A549 (cell line): Measurements from ENCODE around the gene CCL4L2. TPM values are rescaled to one million over a fixed set of nuclear protein-coding genes. Genes with fewer than 3 reads are reported as not detected.

Source experiments
- ATAC-seq, 2 experiments: fragments of 200-7000 bp in 1 of 2; fragments of >200 bp in 1 of 2; cut with Nextera tagmentation in 1 of 2; cut with Tn5 transposase in 1 of 2; 3 replicates each; pipeline versions ENCODE4 v1.8.0 to v1.9.1; 2018 to 2020; ENCODE audit warnings: mild to moderate bottlenecking in 1 of 2, moderate library complexity in 1 of 2
- CTCF ChIA-PET: fragments of 300-600 bp; sonication (Branson Sonifier 250); formaldehyde crosslinking; extraction: SDS; loops from one replicate; lab custom pipeline; 2021; ENCODE audit warnings: antibody characterized with exemption, inconsistent platforms; lab: Yijun Ruan, JAX
- POLR2A ChIA-PET: fragments of 350-600 bp; formaldehyde crosslinking; extraction: SDS; loops from one replicate; lab custom pipeline; 2021; ENCODE audit warnings: antibody characterized with exemption, inconsistent platforms; lab: Yijun Ruan, JAX
- DNase-seq, 2 experiments: peaks; one replicate each; pipeline versions ENCODE4 v3.0.0 to v3.0.0-alpha.2; 2011 to 2016; ENCODE audit warnings: low read depth in 1 of 2, low spot score in 1 of 2
- FAIRE-seq: peaks from 2 replicates; lab custom pipeline; 2011; peaks lifted over from hg19 to GRCh38; lab: Jason Lieb, UNC
- H3K27ac ChIP-seq, 2 experiments: fragments of >200 bp; sonication (Bioruptor Twin); formaldehyde crosslinking; 3 replicates each; pipeline ENCODE4 v1.5.1; 2016 to 2017
- H3K4me1 ChIP-seq: fragments of >200 bp; sonication (Bioruptor Twin); formaldehyde crosslinking; 3 replicates; pipeline ENCODE4 v1.6.1; 2016
- H3K4me2 ChIP-seq: fragments of >200 bp; sonication (Bioruptor Twin); formaldehyde crosslinking; 3 replicates; pipeline ENCODE4 v1.6.1; 2016
- H3K4me3 ChIP-seq: fragments of >200 bp; sonication (Bioruptor Twin); formaldehyde crosslinking; 3 replicates; pipeline ENCODE4 v1.5.1; 2016
- H3K9me3 ChIP-seq: fragments of >200 bp; sonication (Bioruptor Twin); formaldehyde crosslinking; 3 replicates; pipeline ENCODE4 v1.6.1; 2016
- CBX8 ChIP-seq: fragments of 200-600 bp; sonication (generic); IDR thresholded peaks from 2 replicates; pipeline ENCODE4 v1.6.1; 2016
- CHD2 ChIP-seq: fragments of 150-350 bp; IDR thresholded peaks from 2 replicates; pipeline ENCODE4 v1.6.1; 2014; ENCODE audit warnings: low read length; ENCODE audit not compliant: partially characterized antibody
- EHMT2 ChIP-seq: fragments of 200-600 bp; sonication (generic); IDR thresholded peaks from 2 replicates; pipeline ENCODE4 v1.6.1; 2016; ENCODE audit warnings: antibody characterized with exemption, low read depth, mild to moderate bottlenecking, moderate library complexity
- ESRRA ChIP-seq: fragments of 150-350 bp; IDR thresholded peaks from 2 replicates; pipeline ENCODE4 v1.6.1; 2014; ENCODE audit warnings: mild to moderate bottlenecking, low read length, borderline replicate concordance
- JUNB ChIP-seq: fragments of >200 bp; sonication (Bioruptor Twin); formaldehyde crosslinking; IDR thresholded peaks from 2 replicates; pipeline ENCODE4 v1.6.1; 2016
- MAFK ChIP-seq: fragments of 450-650 bp; IDR thresholded peaks from 2 replicates; pipeline ENCODE4 v1.6.1; 2014; ENCODE audit not compliant: partially characterized antibody
- NPAS2 ChIP-seq: fragments of 250-450 bp; sonication (Bioruptor Pico); IDR thresholded peaks from 2 replicates; pipeline ENCODE4 v1.8.0; 2022; ENCODE audit warnings: mild to moderate bottlenecking, moderate library complexity, borderline replicate concordance
- NR3C1 ChIP-seq: fragments of >200 bp; sonication (Bioruptor Twin); formaldehyde crosslinking; IDR thresholded peaks from 3 replicates; pipeline ENCODE4 v1.6.1; 2017
- RCOR1 ChIP-seq: fragments of 150-350 bp; IDR thresholded peaks from 2 replicates; pipeline ENCODE4 v1.6.1; 2014; ENCODE audit warnings: antibody characterized with exemption, low read length, low read depth
- RFX5 ChIP-seq: fragments of 450-650 bp; IDR thresholded peaks from 2 replicates; pipeline ENCODE4 v1.7.1; 2014; ENCODE audit warnings: antibody characterized with exemption, mild to moderate bottlenecking, moderate library complexity
- TFCP2L1 ChIP-seq: fragments of 250-450 bp; sonication (Bioruptor Pico); IDR thresholded peaks from 2 replicates; pipeline ENCODE4 v1.5.0; 2021; ENCODE audit warnings: mild to moderate bottlenecking
- ZC3H11A ChIP-seq: fragments of 450-650 bp; IDR thresholded peaks from 2 replicates; pipeline ENCODE4 v1.6.1; 2014; ENCODE audit warnings: antibody characterized with exemption, mild to moderate bottlenecking
- ZNF302 ChIP-seq: fragments of 250-450 bp; sonication (Bioruptor Pico); IDR thresholded peaks from 2 replicates; pipeline ENCODE4 v1.9.0; 2021; ENCODE audit warnings: inconsistent platforms, mild to moderate bottlenecking, moderate library complexity
- WGBS: methylation state at CpG from one replicate; pipeline ENCODE4 v1.1.6; 2017; ENCODE audit errors: missing lambda C conversion rate; 5-methylcytosine and 5-hydroxymethylcytosine counted together
- polyA plus RNA-seq, 4 experiments: library from polyadenylated mRNA; depleted of rRNA in 3 of 4; stranded (reverse); fragments of >200 nt; fragmentation: RNase III in 1 of 4; extraction: RNeasy Plus Mini Kit Qiagen cat#74134 plus additional on column Dnase treatment in 1 of 4; gene quantifications; 2 replicates in 3 of 4; 3 replicates in 1 of 4; pipeline ENCODE4 v1.2.3, GENCODE V29; 2011 to 2017
- TF ChIP-seq, protein P1 (sequence below): IDR thresholded peaks from 2 replicates; pipeline ENCODE4 v1.6.1; 2012; ENCODE audit warnings: low read depth, borderline replicate concordance
- TF ChIP-seq, protein P2 (sequence below): fragments of 450-650 bp; IDR thresholded peaks from 2 replicates; pipeline ENCODE4 v1.6.1; 2014; ENCODE audit warnings: antibody characterized with exemption
- TF ChIP-seq, protein P3 (sequence below): fragments of >200 bp; sonication (Bioruptor Twin); formaldehyde crosslinking; IDR thresholded peaks from 3 replicates; pipeline ENCODE4 v1.6.1; 2016
- TF ChIP-seq, protein P4 (sequence below): fragments of 200-600 bp; sonication (generic); IDR thresholded peaks from 2 replicates; pipeline ENCODE4 v1.6.1; 2016; ENCODE audit warnings: antibody characterized with exemption, mild to moderate bottlenecking, moderate library complexity
- TF ChIP-seq, protein P5 (sequence below): IDR thresholded peaks from 2 replicates; pipeline ENCODE4 v1.6.1; 2012
- TF ChIP-seq, protein P6 (sequence below): fragments of >200 bp; sonication (Bioruptor Twin); formaldehyde crosslinking; IDR thresholded peaks from 3 replicates; pipeline ENCODE4 v1.5.1; 2016

The CCL4L2 gene
- polyA plus RNA-seq, 2 of the 4 experiments (the other 2 are of a cell fraction), result not detected

DNA sequence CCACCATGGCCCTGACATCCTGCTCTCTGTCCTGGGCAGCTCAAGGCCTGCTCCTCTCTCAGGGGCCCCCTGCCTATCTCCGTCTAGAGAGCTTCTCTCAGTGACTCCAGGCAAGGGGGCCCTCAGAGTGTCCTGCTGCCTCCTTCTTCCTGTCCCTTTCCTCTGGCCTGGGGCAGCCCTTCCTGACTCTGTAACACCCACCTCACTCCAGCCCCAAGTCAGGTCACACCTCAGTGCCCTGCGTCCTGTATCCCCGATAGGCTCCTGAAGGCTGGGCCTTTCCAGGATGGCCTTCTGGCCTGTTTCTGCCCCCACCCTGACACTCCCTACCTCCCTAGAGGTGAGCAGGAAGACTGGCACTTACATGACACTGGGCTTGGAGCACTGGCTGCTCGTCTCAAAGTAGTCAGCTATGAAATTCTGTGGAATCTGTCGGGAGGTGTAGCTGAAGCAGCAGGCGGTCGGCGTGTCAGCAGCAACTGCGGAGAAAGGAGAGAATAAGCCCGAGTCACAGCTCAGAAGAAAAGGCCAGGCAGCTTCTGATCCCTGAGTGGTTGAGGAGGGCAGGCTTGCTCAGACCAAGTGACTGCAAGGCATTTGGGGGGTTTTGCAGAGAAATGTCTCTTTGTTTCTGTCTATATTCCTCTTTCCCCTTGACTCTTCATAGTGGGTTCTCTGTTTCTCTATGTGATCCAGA is 15.3 kb upstream of the CCL4L2 start:
- no peak for DNase-seq
- Histone ChIP-seq H3K9me3 (no peaks in the 10 kb centered on the region), H3K4me2 (no peak overlapping the region), H3K27ac (no peak overlapping the region), H3K4me1 (peaks cover 10% of the 10 kb centered on the region; the same call in 2 of the 3 replicates), H3K4me3 (no peak overlapping the region)
- ChIA-PET CTCF (interaction anchor here (0.5 to 1.2 kb wide), 2 partner anchors 47 to 544 kb away, joined by 3 to 4 read pairs; no protein-coding TSS in a partner anchor), POLR2A (no interaction called here)
- 84% methylated on average over 10 of the region's 10 CpGs for WGBS
- no peak; a peak in 1 of 6 replicates for ATAC-seq
- TF ChIP-seq, protein P1, sequence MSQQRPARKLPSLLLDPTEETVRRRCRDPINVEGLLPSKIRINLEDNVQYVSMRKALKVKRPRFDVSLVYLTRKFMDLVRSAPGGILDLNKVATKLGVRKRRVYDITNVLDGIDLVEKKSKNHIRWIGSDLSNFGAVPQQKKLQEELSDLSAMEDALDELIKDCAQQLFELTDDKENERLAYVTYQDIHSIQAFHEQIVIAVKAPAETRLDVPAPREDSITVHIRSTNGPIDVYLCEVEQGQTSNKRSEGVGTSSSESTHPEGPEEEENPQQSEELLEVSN, result no peak
- no peak for TF ChIP-seq RCOR1
- TF ChIP-seq CHD2, result no peak
- TF ChIP-seq TFCP2L1, result no peak
- TF ChIP-seq RFX5, result no peak
- TF ChIP-seq, protein P2, sequence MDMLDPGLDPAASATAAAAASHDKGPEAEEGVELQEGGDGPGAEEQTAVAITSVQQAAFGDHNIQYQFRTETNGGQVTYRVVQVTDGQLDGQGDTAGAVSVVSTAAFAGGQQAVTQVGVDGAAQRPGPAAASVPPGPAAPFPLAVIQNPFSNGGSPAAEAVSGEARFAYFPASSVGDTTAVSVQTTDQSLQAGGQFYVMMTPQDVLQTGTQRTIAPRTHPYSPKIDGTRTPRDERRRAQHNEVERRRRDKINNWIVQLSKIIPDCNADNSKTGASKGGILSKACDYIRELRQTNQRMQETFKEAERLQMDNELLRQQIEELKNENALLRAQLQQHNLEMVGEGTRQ, result no peak
- TF ChIP-seq JUNB, result no peak
- no peak for TF ChIP-seq MAFK
- no peak for TF ChIP-seq EHMT2
- no peak for TF ChIP-seq CBX8
- no peak for TF ChIP-seq ESRRA
- TF ChIP-seq, protein P3, sequence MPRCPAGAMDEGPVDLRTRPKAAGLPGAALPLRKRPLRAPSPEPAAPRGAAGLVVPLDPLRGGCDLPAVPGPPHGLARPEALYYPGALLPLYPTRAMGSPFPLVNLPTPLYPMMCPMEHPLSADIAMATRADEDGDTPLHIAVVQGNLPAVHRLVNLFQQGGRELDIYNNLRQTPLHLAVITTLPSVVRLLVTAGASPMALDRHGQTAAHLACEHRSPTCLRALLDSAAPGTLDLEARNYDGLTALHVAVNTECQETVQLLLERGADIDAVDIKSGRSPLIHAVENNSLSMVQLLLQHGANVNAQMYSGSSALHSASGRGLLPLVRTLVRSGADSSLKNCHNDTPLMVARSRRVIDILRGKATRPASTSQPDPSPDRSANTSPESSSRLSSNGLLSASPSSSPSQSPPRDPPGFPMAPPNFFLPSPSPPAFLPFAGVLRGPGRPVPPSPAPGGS, result no peak
- no peak for TF ChIP-seq ZC3H11A
- no peak for TF ChIP-seq ZNF302 (CRISPR knock-in tag)
- TF ChIP-seq, protein P4, sequence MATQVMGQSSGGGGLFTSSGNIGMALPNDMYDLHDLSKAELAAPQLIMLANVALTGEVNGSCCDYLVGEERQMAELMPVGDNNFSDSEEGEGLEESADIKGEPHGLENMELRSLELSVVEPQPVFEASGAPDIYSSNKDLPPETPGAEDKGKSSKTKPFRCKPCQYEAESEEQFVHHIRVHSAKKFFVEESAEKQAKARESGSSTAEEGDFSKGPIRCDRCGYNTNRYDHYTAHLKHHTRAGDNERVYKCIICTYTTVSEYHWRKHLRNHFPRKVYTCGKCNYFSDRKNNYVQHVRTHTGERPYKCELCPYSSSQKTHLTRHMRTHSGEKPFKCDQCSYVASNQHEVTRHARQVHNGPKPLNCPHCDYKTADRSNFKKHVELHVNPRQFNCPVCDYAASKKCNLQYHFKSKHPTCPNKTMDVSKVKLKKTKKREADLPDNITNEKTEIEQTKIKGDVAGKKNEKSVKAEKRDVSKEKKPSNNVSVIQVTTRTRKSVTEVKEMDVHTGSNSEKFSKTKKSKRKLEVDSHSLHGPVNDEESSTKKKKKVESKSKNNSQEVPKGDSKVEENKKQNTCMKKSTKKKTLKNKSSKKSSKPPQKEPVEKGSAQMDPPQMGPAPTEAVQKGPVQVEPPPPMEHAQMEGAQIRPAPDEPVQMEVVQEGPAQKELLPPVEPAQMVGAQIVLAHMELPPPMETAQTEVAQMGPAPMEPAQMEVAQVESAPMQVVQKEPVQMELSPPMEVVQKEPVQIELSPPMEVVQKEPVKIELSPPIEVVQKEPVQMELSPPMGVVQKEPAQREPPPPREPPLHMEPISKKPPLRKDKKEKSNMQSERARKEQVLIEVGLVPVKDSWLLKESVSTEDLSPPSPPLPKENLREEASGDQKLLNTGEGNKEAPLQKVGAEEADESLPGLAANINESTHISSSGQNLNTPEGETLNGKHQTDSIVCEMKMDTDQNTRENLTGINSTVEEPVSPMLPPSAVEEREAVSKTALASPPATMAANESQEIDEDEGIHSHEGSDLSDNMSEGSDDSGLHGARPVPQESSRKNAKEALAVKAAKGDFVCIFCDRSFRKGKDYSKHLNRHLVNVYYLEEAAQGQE, result no peak
- TF ChIP-seq NPAS2 (CRISPR knock-in tag), result no peak
- TF ChIP-seq, protein P5, sequence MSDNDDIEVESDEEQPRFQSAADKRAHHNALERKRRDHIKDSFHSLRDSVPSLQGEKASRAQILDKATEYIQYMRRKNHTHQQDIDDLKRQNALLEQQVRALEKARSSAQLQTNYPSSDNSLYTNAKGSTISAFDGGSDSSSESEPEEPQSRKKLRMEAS, result no peak
- no peak for TF ChIP-seq NR3C1
- TF ChIP-seq, protein P6, sequence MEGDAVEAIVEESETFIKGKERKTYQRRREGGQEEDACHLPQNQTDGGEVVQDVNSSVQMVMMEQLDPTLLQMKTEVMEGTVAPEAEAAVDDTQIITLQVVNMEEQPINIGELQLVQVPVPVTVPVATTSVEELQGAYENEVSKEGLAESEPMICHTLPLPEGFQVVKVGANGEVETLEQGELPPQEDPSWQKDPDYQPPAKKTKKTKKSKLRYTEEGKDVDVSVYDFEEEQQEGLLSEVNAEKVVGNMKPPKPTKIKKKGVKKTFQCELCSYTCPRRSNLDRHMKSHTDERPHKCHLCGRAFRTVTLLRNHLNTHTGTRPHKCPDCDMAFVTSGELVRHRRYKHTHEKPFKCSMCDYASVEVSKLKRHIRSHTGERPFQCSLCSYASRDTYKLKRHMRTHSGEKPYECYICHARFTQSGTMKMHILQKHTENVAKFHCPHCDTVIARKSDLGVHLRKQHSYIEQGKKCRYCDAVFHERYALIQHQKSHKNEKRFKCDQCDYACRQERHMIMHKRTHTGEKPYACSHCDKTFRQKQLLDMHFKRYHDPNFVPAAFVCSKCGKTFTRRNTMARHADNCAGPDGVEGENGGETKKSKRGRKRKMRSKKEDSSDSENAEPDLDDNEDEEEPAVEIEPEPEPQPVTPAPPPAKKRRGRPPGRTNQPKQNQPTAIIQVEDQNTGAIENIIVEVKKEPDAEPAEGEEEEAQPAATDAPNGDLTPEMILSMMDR, result no peak
- FAIRE-seq, result no peak
